ENCODE measurements around the gene FCHSD2.

DNA sequence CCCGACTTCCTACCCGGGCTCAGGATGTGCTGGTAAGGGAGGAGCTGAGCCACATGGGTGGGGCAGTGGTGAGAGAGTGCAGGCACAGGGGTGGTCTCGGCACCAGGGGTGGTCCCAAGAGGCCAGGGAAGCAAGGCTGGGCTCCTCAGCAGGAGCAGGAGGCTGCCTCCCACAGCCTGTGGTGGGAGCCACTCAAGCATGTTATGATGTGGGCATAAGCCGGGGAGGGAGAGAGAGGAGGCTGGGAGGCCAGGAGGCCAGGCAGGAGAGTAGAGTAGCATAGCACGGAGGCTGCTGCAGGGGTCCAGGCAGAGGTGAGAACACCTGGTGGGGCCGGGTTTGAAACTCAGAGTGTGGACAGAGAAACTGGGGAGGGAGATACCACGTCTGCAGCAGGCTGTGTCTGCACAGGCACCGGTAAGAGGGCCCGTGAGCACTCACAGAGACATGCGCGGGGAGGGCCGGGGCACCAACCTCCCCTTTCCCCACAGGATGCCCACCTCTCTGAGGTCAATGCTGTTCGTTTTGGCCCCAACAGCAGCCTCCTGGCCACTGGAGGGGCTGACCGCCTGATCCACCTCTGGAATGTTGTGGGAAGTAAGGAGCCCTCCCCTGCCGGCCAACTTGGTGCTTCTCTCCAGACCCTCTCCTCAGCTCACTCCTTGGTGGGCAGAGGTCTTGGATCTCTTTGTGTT lies 317.2 kb downstream of the FCHSD2 start:
- no peak for TF ChIP-seq NFE2L2 (IDR thresholded peaks at IDR 0.05; ENCODE audit: low read length)
- no peak for TF ChIP-seq HNRNPUL1 (IDR thresholded peaks at IDR 0.05; ENCODE audit: low read depth, low read length)
- no peak for TF ChIP-seq ZNF275 (CRISPR knock-in tag; IDR thresholded peaks at IDR 0.05; ENCODE audit: borderline replicate concordance)
- no peak for TF ChIP-seq HDAC2 (CRISPR knock-in tag; IDR thresholded peaks at IDR 0.05)
- TF ChIP-seq FOXA1 (IDR thresholded peaks at IDR 0.05), result no peak
- TF ChIP-seq FOXA1 (CRISPR knock-in tag; IDR thresholded peaks at IDR 0.05), result no peak
